SU-DHL-6 (cell line): Measurements from ENCODE around the gene SLC2A8.

Source experiments
- H2AFZ ChIP-seq: fragments of 200-600 bp; sonication (generic); 2 replicates; pipeline ENCODE4 v1.6.1; 2014; ENCODE audit warnings: low read depth, mild to moderate bottlenecking, moderate library complexity, mixed read lengths, antibody characterized with exemption, low read length; ENCODE audit not compliant: severe bottlenecking
- H3F3A ChIP-seq: fragments of 200-600 bp; shearing (Covaris generic); 2 replicates; pipeline ENCODE4 v1.6.0; 2016; ENCODE audit warnings: antibody characterized with exemption, mild to moderate bottlenecking; ENCODE audit not compliant: insufficient read depth
- H3K27ac ChIP-seq: fragments of 200-600 bp; sonication (generic); 2 replicates; pipeline ENCODE4 v1.5.1; 2016; ENCODE audit warnings: low read depth, mild to moderate bottlenecking, low read length, moderate library complexity, mixed read lengths
- H3K27me3 ChIP-seq: fragments of 200-600 bp; sonication (generic), shearing (Covaris generic); 2 replicates; pipeline ENCODE4 v1.6.0; 2014; ENCODE audit warnings: mild to moderate bottlenecking, low read length
- H3K36me3 ChIP-seq: fragments of 200-600 bp; sonication (generic); 2 replicates; pipeline ENCODE4 v1.6.1; 2014; ENCODE audit warnings: mild to moderate bottlenecking, low read length, mixed read lengths
- H3K4me2 ChIP-seq: fragments of 300-600, 200-600 bp; shearing (Covaris generic), sonication (generic); 2 replicates; pipeline ENCODE4 v1.6.0; 2014; ENCODE audit warnings: low read length, low read depth, mild to moderate bottlenecking; ENCODE audit not compliant: poor library complexity, severe bottlenecking
- H3K4me3 ChIP-seq: fragments of 200-600 bp; sonication (generic); 2 replicates; pipeline ENCODE4 v1.5.1; 2014; ENCODE audit warnings: antibody characterized with exemption, low read length, mild to moderate bottlenecking, mixed read lengths; ENCODE audit not compliant: insufficient read depth, poor library complexity, severe bottlenecking
- H3K79me2 ChIP-seq: fragments of 200-600 bp; sonication (generic); 2 replicates; pipeline ENCODE4 v1.6.1; 2014; ENCODE audit warnings: mild to moderate bottlenecking, low read length, moderate library complexity; ENCODE audit not compliant: insufficient read depth
- H3K9ac ChIP-seq: fragments of 200-600 bp; sonication (generic); 2 replicates; pipeline ENCODE4 v1.7.0; 2014; ENCODE audit warnings: mild to moderate bottlenecking, low read length
- H3K9me2 ChIP-seq: fragments of 200-600 bp; sonication (generic); replicated peaks from 2 replicates; pipeline ENCODE4 v1.6.1; 2014; ENCODE audit warnings: low read length; ENCODE audit not compliant: insufficient read depth
- H3K9me3 ChIP-seq: fragments of 200-600 bp; sonication (generic); 2 replicates; pipeline ENCODE4 v1.6.1; 2014; ENCODE audit warnings: low read length, mixed read lengths; ENCODE audit not compliant: insufficient read depth
- H4K20me1 ChIP-seq: fragments of 200-600 bp; sonication (generic); 2 replicates; pipeline ENCODE4 v1.6.1; 2014; ENCODE audit warnings: low read depth, mild to moderate bottlenecking, antibody characterized with exemption, low read length, moderate library complexity, mixed read lengths
- CTCF ChIP-seq: fragments of 200-600 bp; sonication (generic); IDR thresholded peaks from one replicate; pipeline ENCODE4 v1.5.1; 2017; ENCODE audit warnings: antibody characterized with exemption, mild to moderate bottlenecking, low read length, moderate library complexity; ENCODE audit not compliant: insufficient read depth, poor library complexity, severe bottlenecking
- EZH2phosphoT487 ChIP-seq: fragments of 200-600 bp; sonication (generic), shearing (Covaris generic); conservative IDR thresholded peaks from 2 replicates; pipeline ENCODE4 v1.6.1; 2018; ENCODE audit warnings: mild to moderate bottlenecking, antibody characterized with exemption, low read length, moderate library complexity, mixed read lengths

Gene SLC2A8

GRCh38 chr9:127369428-127369827 lies 27.5 kb upstream of the SLC2A8 start:
- Histone ChIP-seq H3F3A (no peaks in the 10 kb centered on the region), H3K27ac (no peak overlapping the region), H3K9me2 (no peaks in the 10 kb centered on the region), H4K20me1 (no peaks in the 10 kb centered on the region), H3K4me2 (no peak overlapping the region), H3K27me3 (no peaks in the 10 kb centered on the region), H3K79me2 (no peaks in the 10 kb centered on the region), H3K36me3 (no peaks in the 10 kb centered on the region), H2AFZ (no peak overlapping the region), H3K9ac (no peak overlapping the region), H3K9me3 (no peaks in the 10 kb centered on the region), H3K4me3 (no peak overlapping the region)
- TF ChIP-seq EZH2phosphoT487, result no peak
- TF ChIP-seq CTCF, result no peak

- Histone ChIP-seq H3K4me2 (no peak overlapping the region), H3K27me3 (no peaks in the 10 kb centered on the region), H3K36me3 (no peaks in the 10 kb centered on the region)
These were observed 26.8 kb upstream of the SLC2A8 start for GRCh38 chr9:127370147-127370579.

GRCh38 chr9:127370672-127371648 lies 26.0 kb upstream of the SLC2A8 start:
- H3K27me3 ChIP-seq, result no peaks in the 10 kb centered on the region
- no peak overlapping the region for H3K9ac ChIP-seq
- no peak overlapping the region for H3K27ac ChIP-seq
- H3K4me3 ChIP-seq, result no peak overlapping the region
- no peak overlapping the region for H2AFZ ChIP-seq
- H3F3A ChIP-seq, result no peaks in the 10 kb centered on the region
- H3K9me2 ChIP-seq, result no peaks in the 10 kb centered on the region
- TF ChIP-seq EZH2phosphoT487, result no peak
- TF ChIP-seq CTCF, result no peak
- no peaks in the 10 kb centered on the region for H3K9me3 ChIP-seq
- H3K4me2 ChIP-seq, result no peak overlapping the region
- H3K36me3 ChIP-seq, result no peaks in the 10 kb centered on the region
- H4K20me1 ChIP-seq, result no peaks in the 10 kb centered on the region
- H3K79me2 ChIP-seq, result no peaks in the 10 kb centered on the region

More at GRCh38 chr9:127370147-127370579, 26.8 kb upstream of the SLC2A8 start:
- Histone ChIP-seq H3K9ac (no peak overlapping the region), H3K79me2 (no peaks in the 10 kb centered on the region), H3K9me2 (no peaks in the 10 kb centered on the region), H3F3A (no peaks in the 10 kb centered on the region), H3K27ac (no peak overlapping the region), H2AFZ (no peak overlapping the region), H4K20me1 (no peaks in the 10 kb centered on the region), H3K9me3 (no peaks in the 10 kb centered on the region), H3K4me3 (no peak overlapping the region)
- TF ChIP-seq EZH2phosphoT487, result no peak
- TF ChIP-seq CTCF, result no peak
